ENCODE data around the gene AQP12A. TPM values are rescaled to one million over a fixed set of nuclear protein-coding genes. Genes with fewer than 3 reads are reported as not detected.

The AQP12A gene
- total and polyA plus RNA-seq, 9 of the 15 experiments (the other 6 are each of a cell fraction or from before 2014, with no cell fraction given) = not detected

DNA sequence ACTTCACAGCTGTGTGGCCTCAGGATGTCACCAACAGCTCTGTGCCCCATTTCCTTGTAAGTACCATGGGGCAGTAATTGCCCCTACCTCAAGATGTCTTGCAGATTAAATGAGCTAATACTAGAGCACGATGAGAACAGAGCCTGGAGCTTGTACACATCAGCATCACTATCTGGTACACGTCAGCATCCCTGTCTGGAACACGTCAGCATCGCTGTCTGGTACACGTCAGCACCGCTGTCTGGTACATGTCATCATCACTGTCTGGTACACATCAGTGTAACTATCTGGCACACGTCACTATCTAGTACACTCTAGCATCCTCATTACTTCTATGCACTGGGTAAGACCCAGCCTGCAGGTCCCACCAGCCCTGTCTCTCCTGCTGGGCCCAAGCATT is 37.2 kb downstream of the AQP12A start:
- Histone ChIP-seq H3K4me1 (replicated peaks in 1 of 2; ENCODE audit: control insufficient read depth in 2 of 2, insufficient read depth in 2 of 2, low read length in 2 of 2) (no peaks in the 10 kb centered on the region), H3K9me3 (replicated peaks; ENCODE audit: control insufficient read depth, insufficient read depth, low read depth, low read length) (no peaks in the 10 kb centered on the region), H3K36me3 (ENCODE audit: control insufficient read depth, insufficient read depth, low read length) (no peaks in the 10 kb centered on the region), H4K20me1 (replicated peaks; ENCODE audit: control insufficient read depth, insufficient read depth, low read length) (no peaks in the 10 kb centered on the region), H2AFZ (ENCODE audit: low read depth, low read length) (no peak overlapping the region), H3K27me3 (ENCODE audit: control insufficient read depth in 2 of 2, insufficient read depth in 2 of 2, low read length in 2 of 2) (peaks cover 0 to 45% of the 10 kb centered on the region in 2 experiments; a peak in 3 of 5 replicates), H3K9me1 (ENCODE audit: control insufficient read depth, insufficient read depth, low read length) (no peaks in the 10 kb centered on the region), H3K9ac (ENCODE audit: insufficient read depth in 1 of 2, low read depth in 2 of 2, low read length in 2 of 2) (no peak overlapping the region), H3K4me3 (no peak overlapping the region), H3K79me2 (ENCODE audit: control insufficient read depth, insufficient read depth, low read length) (no peaks in the 10 kb centered on the region), H3K4me2 (ENCODE audit: insufficient read depth, low read length) (no peak overlapping the region), H3K27ac (ENCODE audit: extremely low read depth, low read depth, low read length) (no peak overlapping the region)
- DNase-seq (ENCODE audit: extremely low read depth in 1 of 4, low spot score in 3 of 4) = no peak
- intact Hi-C loops (cut with micrococcal nuclease) = no loop called here
- 0% methylated on average over 7 of the region's 7 CpGs for WGBS (ENCODE audit: insufficient coverage, low coverage, missing lambda C conversion rate)
- no TSS peak for BruUV-seq (replicated peaks)
- ATAC-seq = no peak
- ChIA-PET CTCF (ENCODE audit: low intra/inter-chr PET ratio) (no interaction called here), POLR2A (interaction anchor here (0.7 kb wide), 1 partner anchor 325 kb away, joined by 3 read pairs; no protein-coding TSS in a partner anchor)
- in situ Hi-C loops (cut with MboI) = no loop called here
- FAIRE-seq = no peak
- TF ChIP-seq CREB1 (IDR thresholded peaks at IDR 0.05) (peak; percentile 33; the same call in 1 of the 2 replicates), CREB1 (CRISPR knock-in tag; IDR thresholded peaks at IDR 0.05) (peak; percentile 51; the same call in 1 of the 2 replicates), CREM (IDR thresholded peaks at IDR 0.05; ENCODE audit: low read depth) (peak; percentile 65), ZNF431 (CRISPR knock-in tag; IDR thresholded peaks at IDR 0.05) (no peak), KDM1A (IDR thresholded peaks at IDR 0.05) (peak in 1 of 2 experiments; percentile 31; a peak in 1 of 4 replicates), ATF1 (CRISPR knock-in tag; IDR thresholded peaks at IDR 0.05) (no peak), ATF1 (tag; IDR thresholded peaks at IDR 0.05) (peak; percentile 32; the same call in 1 of the 2 replicates)
